SK-N-MC (cell line): ENCODE measurements around the gene HRG.

Source experiments
- EZH2 ChIP-seq: fragments of 200-600 bp; sonication (generic); IDR thresholded peaks from one replicate; pipeline ENCODE4 v1.6.1; 2017; ENCODE audit warnings: antibody characterized with exemption
- POLR2AphosphoS5 ChIP-seq: IDR thresholded peaks from 2 replicates; pipeline ENCODE4 v1.6.1; 2012; ENCODE audit warnings: mild to moderate bottlenecking, low read depth, low read length, borderline replicate concordance

DNA sequence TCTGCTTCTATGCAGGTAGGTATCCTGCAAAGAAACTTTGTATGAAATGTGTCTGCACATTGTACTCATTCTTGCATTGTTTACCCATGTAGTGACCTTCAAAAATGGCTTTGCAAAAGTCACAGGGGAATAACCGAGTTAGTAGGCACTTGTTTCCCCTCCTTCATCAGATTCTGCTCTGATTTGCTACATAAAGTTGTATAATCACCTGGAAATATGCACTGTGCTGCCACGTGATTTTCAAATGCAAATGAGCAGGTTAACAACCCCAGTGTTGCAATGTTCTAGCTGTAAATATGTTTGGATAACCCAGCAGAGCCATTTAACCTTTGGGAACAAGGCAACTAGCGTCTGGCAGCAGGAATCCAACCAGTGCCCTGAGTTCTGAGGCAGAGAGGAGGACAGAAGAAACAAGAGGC is 51.2 kb downstream of the HRG start, which contains the start of gene KNG1:
- TF ChIP-seq POLR2AphosphoS5: no peak
- TF ChIP-seq EZH2: no peak
